T follicular helper cell (primary cell): ENCODE measurements around the gene VPS9D1.

Experiments used
- DNase-seq: peaks from one replicate; pipeline ENCODE4 v3.0.0-alpha.2; 2020; ENCODE audit warnings: low read depth

VPS9D1 gene

GRCh38 chr16:89732142-89732917 lies 11.6 kb upstream of the VPS9D1 start:
- DNase-seq, result no peak

- no peak for DNase-seq
These were observed 10.0 kb upstream of the VPS9D1 start for GRCh38 chr16:89730610-89731234.

- no peak for DNase-seq
These were observed 9.3 kb upstream of the VPS9D1 start for GRCh38 chr16:89729863-89730593.

GRCh38 chr16:89729293-89729692 lies 8.6 kb upstream of the VPS9D1 start:
- DNase-seq, result no peak

- no peak for DNase-seq
These were observed 6.9 kb upstream of the VPS9D1 start for GRCh38 chr16:89727406-89728120.

- peak; percentile 63 for DNase-seq
These were observed 2.9 kb upstream of the VPS9D1 start for GRCh38 chr16:89723279-89724250.

- DNase-seq, result peak; percentile 51
These were observed 1.9 kb upstream of the VPS9D1 start for GRCh38 chr16:89722392-89723278.

- DNase-seq, result peak; percentile 87
These were observed 1.1 kb upstream of the VPS9D1 start for GRCh38 chr16:89721546-89722391.

- no peak for DNase-seq
These were observed 216 bp downstream of the VPS9D1 start for GRCh38 chr16:89720551-89720812.

GRCh38 chr16:89717688-89718505 lies 2.8 kb downstream of the VPS9D1 start:
- no peak for DNase-seq

GRCh38 chr16:89716916-89717687 lies 3.6 kb downstream of the VPS9D1 start:
- DNase-seq, result no peak

GRCh38 chr16:89716493-89716892 lies 4.2 kb downstream of the VPS9D1 start:
- DNase-seq, result no peak

GRCh38 chr16:89712274-89712781 lies 8.4 kb downstream of the VPS9D1 start:
- DNase-seq, result no peak

GRCh38 chr16:89711601-89712273 lies 9.0 kb downstream of the VPS9D1 start:
- DNase-seq, result peak; percentile 57

GRCh38 chr16:89710709-89711564 lies 9.8 kb downstream of the VPS9D1 start:
- DNase-seq, result no peak
